Endometrial microvascular endothelial cells (primary cell): ENCODE data around the gene GPR161. TPM values are rescaled to one million over a fixed set of nuclear protein-coding genes. Genes with fewer than 3 reads are reported as not detected.
"Not testable (repeated sequence)": the region's sequence is repeated elsewhere in the genome, so short reads cannot be mapped to it uniquely, and the experiment has no call there.

Source experiments
- in situ Hi-C: cut with HindIII; loops from 2 replicates; pipeline ENCODE4 v1.10.0; 2017; ENCODE audit warnings: low sequenced_read_pairs, low pct_unique_long_range_greater_than_20kb; ENCODE audit errors: inconsistent ontology term
- total RNA-seq: library from RNA; depleted of rRNA; stranded (reverse); fragments of >200 nt; gene quantifications from one replicate; pipeline ENCODE4 v1.2.3, GENCODE V29; 2015; ENCODE audit errors: inconsistent ontology term

GPR161 gene
- total RNA-seq, 1 donor from 2014 or later = 18.9 TPM

- in situ Hi-C loops = not testable (repeated sequence)
Observed at GRCh38 chr1:168154707-168155106, 18.0 kb upstream of the GPR161 start.

GRCh38 chr1:168151935-168152334 lies 15.2 kb upstream of the GPR161 start:
- in situ Hi-C loops = no loop called here

DNA sequence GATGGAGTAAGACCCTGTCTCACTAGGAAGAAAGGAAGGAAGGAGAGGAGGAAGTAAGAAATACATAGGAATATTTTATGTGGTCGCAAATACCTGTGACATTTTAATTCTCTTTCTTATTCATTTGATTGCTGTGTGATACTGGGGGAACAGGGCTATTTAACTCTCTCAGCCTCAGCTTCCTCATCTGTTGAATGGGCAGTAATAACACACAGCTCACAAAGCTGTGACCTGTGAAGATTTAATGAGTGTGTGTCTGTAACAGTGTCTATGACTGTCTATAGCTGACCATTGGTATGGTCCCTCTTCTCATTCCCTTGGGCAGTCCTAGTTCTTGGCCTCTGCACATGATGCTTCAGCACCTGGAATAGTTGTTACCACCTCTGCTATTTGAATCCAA lies 13.6 kb upstream of the GPR161 start:
- in situ Hi-C loops = no loop called here

DNA sequence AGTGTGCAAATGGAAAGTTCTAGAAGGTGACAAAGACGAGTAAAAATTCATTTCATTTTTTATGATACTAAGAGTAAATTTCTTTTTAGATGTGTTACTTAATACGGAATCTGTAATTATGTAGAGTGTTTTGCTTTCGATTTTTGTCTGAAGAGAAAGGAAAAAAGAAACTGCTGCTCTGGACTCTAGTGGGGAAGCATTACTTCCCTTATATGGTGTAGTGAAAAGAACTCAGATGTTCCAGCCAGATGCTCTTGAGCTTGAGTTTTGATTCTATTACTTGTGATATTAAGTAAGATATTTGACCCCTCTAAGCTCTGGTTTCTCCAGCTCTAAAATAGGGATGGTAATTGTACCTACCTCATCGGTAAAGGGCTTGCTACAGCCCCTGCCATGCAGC lies 12.2 kb upstream of the GPR161 start:
- in situ Hi-C loops = no loop called here

- in situ Hi-C loops = no loop called here
Observed at GRCh38 chr1:168146626-168147025, 9.9 kb upstream of the GPR161 start.

- in situ Hi-C loops = no loop called here
Observed at GRCh38 chr1:168146160-168146539, 9.4 kb upstream of the GPR161 start.

- in situ Hi-C loops = no loop called here
Observed at GRCh38 chr1:168145184-168146159, 8.7 kb upstream of the GPR161 start.

DNA sequence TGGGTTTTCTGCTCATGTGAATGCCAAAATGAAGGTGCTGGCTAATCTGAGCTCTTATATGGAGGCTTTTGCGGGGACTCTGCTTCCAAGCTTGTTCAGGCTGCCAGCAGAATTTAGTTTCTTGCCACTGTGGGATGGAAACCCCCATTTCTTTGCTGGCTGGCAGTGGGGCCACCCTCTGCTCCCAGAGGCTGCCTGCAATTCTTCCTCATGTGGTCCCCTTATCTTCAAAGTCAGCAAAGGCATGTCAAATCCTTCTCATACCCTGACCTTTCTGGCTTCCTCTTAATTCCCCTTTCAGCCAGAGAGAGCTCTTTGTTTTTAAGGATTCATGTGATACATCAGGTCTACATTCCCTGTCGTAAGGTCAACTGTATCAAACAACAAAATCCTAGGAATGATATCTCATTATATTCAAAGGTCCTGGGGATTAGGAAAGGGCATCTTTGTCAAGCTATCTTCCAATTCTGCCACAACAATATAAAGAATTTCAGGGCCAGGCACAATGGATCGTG lies 5.2 kb upstream of the GPR161 start:
- in situ Hi-C loops = no loop called here

- in situ Hi-C loops = no loop called here
Observed at GRCh38 chr1:168139070-168139469, 2.3 kb upstream of the GPR161 start.

DNA sequence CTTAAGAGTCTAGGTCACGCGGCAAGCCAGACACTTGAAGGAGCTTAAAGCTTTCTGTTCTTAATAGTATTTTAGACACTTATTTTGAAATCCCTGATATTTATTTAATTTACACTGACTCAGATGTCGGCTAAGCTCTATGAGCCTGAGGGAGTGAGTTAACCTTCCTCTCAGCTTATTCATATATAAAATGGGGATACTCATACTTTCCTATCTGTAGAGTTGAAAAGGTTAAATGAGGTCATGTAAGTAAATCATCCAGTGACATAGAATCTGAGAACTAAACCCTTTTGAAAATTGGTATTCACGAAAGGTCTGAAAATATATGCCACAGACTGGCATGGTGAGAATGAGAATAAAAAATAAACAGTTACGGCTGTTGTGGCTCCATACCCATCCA lies 1.4 kb upstream of the GPR161 start:
- in situ Hi-C loops = no loop called here

DNA sequence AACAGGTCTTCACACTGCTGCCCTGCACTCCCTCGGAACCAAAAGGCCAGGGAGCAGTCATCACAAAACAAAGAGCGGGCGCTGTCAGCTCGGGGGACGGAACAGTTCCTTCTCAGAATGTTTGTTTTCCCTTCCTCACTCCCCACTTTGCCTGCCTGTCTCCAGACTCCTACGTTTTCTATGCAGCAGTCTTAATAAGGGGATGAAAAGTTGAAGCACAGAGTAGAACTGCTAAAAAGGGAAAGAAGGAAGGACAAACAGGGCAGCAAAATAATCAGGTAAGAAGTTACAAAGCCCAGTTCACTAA lies 738 bp upstream of the GPR161 start:
- in situ Hi-C loops = no loop called here

- in situ Hi-C loops = no loop called here
Observed at GRCh38 chr1:168135921-168136708, 615 bp downstream of the GPR161 start.

DNA sequence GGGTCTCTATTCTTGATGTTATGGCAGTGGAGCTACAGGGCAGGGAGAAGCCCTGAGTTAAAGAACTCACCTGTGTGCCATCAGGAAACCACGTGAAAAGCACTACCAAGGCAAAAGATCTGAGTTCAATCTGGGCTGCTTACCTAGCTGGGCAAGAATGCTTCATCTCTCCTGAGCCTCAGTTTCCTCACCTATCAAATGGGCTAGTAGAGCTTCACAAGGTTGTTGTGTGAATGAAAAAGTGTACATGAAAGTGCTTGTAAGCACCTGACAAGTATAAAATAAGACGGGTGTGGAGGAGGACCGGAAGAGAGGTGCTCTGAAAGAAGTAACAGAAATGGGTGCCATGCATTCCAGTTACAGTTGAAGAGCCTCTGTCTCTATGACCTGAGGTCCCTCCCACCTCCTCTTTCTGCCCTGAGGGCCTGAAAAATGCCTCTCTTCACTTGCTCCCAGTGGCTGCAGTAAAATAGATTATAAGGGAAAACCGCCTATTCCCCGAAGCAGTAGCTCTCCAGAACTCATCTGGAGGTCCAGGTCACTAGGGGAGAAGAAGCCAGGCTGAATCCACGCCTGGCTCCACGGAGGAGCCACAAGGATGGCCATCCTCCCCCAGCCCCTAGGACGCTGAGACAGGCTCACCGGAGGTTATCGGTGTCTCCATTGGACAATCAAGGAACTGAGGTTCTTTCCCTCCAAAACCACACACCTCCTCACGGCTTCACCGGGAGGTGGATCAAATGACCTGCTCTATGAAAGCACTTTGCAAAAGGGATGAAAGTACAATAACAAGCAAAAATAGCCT lies 1.4 kb downstream of the GPR161 start:
- in situ Hi-C loops = no loop called here

DNA sequence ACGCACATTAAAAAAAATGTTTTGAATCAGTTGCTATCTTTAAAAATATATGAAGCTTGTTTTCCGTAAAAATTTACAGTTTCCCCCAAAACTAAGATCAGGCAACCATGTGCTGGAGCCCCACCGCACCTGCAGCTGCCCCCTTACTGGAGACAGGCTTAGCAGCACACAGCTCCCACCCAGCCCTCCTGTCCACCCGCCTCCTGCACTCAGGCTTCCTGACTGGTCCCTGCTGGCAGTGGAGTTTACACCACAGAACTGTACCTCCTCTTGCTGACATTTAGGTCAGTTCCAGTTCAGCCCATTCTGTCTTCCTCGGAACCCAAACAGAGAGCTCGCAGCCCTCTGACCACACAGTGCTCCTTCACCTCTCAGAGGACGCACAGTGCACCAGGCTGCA lies 2.1 kb downstream of the GPR161 start:
- in situ Hi-C loops = no loop called here

- in situ Hi-C loops = no loop called here
Observed at GRCh38 chr1:168134132-168134531, 2.6 kb downstream of the GPR161 start.

DNA sequence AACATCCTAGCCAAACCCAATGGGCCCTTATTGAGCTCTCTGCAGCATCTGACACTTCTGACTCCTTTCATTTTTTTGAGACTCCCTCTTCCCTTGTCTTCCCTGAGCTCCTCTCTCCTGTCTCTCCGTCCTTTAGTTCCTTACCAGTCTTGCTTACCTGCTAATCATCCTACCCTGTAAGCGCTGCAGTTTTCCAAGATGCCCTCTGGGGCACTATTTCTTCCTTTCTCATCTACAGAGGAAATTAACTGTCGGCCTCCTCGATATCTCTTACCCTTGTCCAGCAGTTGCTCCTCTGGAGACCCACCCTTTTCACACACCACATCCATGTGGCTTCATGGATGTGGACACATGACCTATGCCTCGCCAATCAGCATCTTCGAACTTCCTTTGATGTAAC lies 6.8 kb downstream of the GPR161 start:
- in situ Hi-C loops = no loop called here

- in situ Hi-C loops = no loop called here
Observed at GRCh38 chr1:168127503-168127902, 9.2 kb downstream of the GPR161 start.

DNA sequence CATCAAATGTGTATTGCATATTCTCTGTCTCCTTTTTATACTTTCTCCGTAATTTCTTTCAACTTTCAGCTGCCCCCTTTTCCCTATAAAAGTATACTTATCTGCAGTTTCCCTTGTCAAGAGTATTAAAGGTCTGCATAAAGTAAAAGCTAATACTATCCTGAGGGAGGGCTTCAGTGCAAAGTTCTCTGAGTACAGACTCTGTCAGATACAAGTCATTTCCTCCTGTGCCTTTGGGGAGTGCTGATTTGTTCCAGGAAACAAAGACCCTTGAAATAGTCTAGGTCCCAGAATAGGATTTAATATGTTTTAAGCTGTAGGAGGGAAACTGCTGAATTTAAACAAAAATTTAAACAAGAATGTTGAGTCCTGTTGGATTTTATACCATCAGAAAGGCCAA lies 11.7 kb downstream of the GPR161 start:
- in situ Hi-C loops = no loop called here

GRCh38 chr1:168121401-168122011 lies 15.2 kb downstream of the GPR161 start:
- in situ Hi-C loops = no loop called here
